Measurements from ENCODE around the gene HRH2.

- TF ChIP-seq EZH2 (IDR thresholded peaks at IDR 0.05; ENCODE audit: insufficient read depth, poor library complexity, severe bottlenecking): no peak
- no peak for TF ChIP-seq EZH2phosphoT487 (IDR thresholded peaks at IDR 0.05; ENCODE audit: insufficient read depth, low read depth)
These were observed 43.1 kb downstream of the HRH2 start for GRCh38 chr5:175700991-175701390.
